Endothelial cell (in vitro differentiated cells): ENCODE data around the gene SH3GL2. TPM values are rescaled to one million over a fixed set of nuclear protein-coding genes. Genes with fewer than 3 reads are reported as not detected.

Source experiments
- DNase-seq: peaks from one replicate; pipeline ENCODE4 v3.0.0; 2021; ENCODE audit warnings: low spot score
- H3K27ac Mint-ChIP-seq: one replicate; pipeline ENCODE4 v1.8.0; 2021; ENCODE audit warnings: mixed read lengths, inconsistent platforms; ENCODE audit not compliant: unreplicated experiment
- H3K27me3 Mint-ChIP-seq: one replicate; pipeline ENCODE4 v1.8.0; 2021; ENCODE audit warnings: mild to moderate bottlenecking, moderate library complexity, mixed read lengths, inconsistent platforms; ENCODE audit not compliant: unreplicated experiment
- H3K36me3 Mint-ChIP-seq: one replicate; pipeline ENCODE4 v1.8.0; 2021; ENCODE audit warnings: mild to moderate bottlenecking, low read depth, mixed read lengths, inconsistent platforms; ENCODE audit not compliant: unreplicated experiment
- H3K4me1 Mint-ChIP-seq: one replicate; pipeline ENCODE4 v1.8.0; 2021; ENCODE audit warnings: mild to moderate bottlenecking, mixed read lengths, inconsistent platforms; ENCODE audit not compliant: unreplicated experiment
- H3K4me3 Mint-ChIP-seq: one replicate; pipeline ENCODE4 v1.8.0; 2021; ENCODE audit warnings: mild to moderate bottlenecking, mixed read lengths, inconsistent platforms; ENCODE audit not compliant: unreplicated experiment
- H3K9me3 Mint-ChIP-seq: one replicate; pipeline ENCODE4 v1.8.0; 2021; ENCODE audit warnings: mixed read lengths, inconsistent platforms; ENCODE audit not compliant: unreplicated experiment
- CTCF ChIP-seq: fragments of 200-600 bp; sonication (generic); IDR thresholded peaks from one replicate; pipeline ENCODE4 v1.5.0; 2021; ENCODE audit warnings: antibody characterized with exemption; ENCODE audit not compliant: unreplicated experiment
- total RNA-seq: library from RNA; stranded (reverse); fragmentation: NEBNext Ultra II Directional; extraction: Animal tissue kit (Norgen Biotek cat#: 25700); gene quantifications from one replicate; pipeline ENCODE4 v1.2.1, GENCODE V29; 2021; ENCODE audit not compliant: unreplicated experiment

SH3GL2 gene
- total RNA-seq, 1 donor from 2014 or later: 1.6 TPM

- no peak for DNase-seq
- H3K27me3 Mint-ChIP-seq: no peaks in the 10 kb centered on the region
- H3K27ac Mint-ChIP-seq: no peak overlapping the region
- no peak overlapping the region for H3K4me3 Mint-ChIP-seq
- peaks cover 8% of the 10 kb centered on the region for H3K4me1 Mint-ChIP-seq
- no peak for TF ChIP-seq CTCF
- H3K36me3 Mint-ChIP-seq: no peaks in the 10 kb centered on the region
- no peaks in the 10 kb centered on the region for H3K9me3 Mint-ChIP-seq
These were observed 172.6 kb downstream of the SH3GL2 start for GRCh38 chr9:17751486-17751885.

DNA sequence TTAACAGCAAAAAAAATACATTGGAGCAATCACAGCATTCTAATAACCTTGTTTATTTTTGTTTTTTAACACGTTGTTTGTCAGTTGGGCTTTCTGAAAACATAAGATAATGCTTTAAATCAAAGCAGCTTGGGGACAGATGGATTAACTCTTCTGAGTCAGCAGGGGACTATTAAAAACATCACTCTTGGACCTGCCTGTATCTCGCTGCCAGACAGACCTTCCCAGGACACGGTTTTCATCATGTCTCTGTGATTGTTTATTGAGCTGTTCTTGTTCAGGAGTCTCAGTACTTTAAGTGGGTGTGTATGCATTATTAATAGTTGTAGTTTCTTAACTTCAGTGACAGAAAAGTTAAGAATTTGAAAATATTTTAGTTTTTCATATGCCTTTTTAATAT, 173.2 kb downstream of the SH3GL2 start:
- Mint-ChIP-seq H3K4me1 (peaks cover 8% of the 10 kb centered on the region), H3K27me3 (no peaks in the 10 kb centered on the region), H3K27ac (no peak overlapping the region), H3K4me3 (no peak overlapping the region), H3K9me3 (no peaks in the 10 kb centered on the region), H3K36me3 (no peaks in the 10 kb centered on the region)
- no peak for TF ChIP-seq CTCF
- no peak for DNase-seq

GRCh38 chr9:17757816-17758215, 178.9 kb downstream of the SH3GL2 start:
- no peak for DNase-seq
- Mint-ChIP-seq H3K36me3 (no peaks in the 10 kb centered on the region), H3K9me3 (no peaks in the 10 kb centered on the region), H3K4me1 (no peaks in the 10 kb centered on the region), H3K4me3 (no peak overlapping the region), H3K27ac (no peak overlapping the region), H3K27me3 (no peaks in the 10 kb centered on the region)
- no peak for TF ChIP-seq CTCF

GRCh38 chr9:17760250-17760649, 181.4 kb downstream of the SH3GL2 start:
- no peaks in the 10 kb centered on the region for H3K9me3 Mint-ChIP-seq
- no peaks in the 10 kb centered on the region for H3K27me3 Mint-ChIP-seq
- TF ChIP-seq CTCF: no peak
- DNase-seq: no peak
- H3K27ac Mint-ChIP-seq: no peak overlapping the region
- no peaks in the 10 kb centered on the region for H3K36me3 Mint-ChIP-seq
- H3K4me1 Mint-ChIP-seq: no peaks in the 10 kb centered on the region
- H3K4me3 Mint-ChIP-seq: no peak overlapping the region

GRCh38 chr9:17761984-17762676, 183.3 kb downstream of the SH3GL2 start:
- no peak for DNase-seq
- Mint-ChIP-seq H3K27ac (no peak overlapping the region), H3K4me1 (no peaks in the 10 kb centered on the region), H3K4me3 (no peak overlapping the region), H3K27me3 (peaks cover 3% of the 10 kb centered on the region), H3K9me3 (no peaks in the 10 kb centered on the region), H3K36me3 (no peaks in the 10 kb centered on the region)
- no peak for TF ChIP-seq CTCF
